ENCODE measurements around the gene FIBIN. TPM values are rescaled to one million over a fixed set of nuclear protein-coding genes. Genes with fewer than 3 reads are reported as not detected.

FIBIN gene
- total and polyA plus RNA-seq, 2 experiments from 2014 or later: 0.21 to 0.66 TPM

- TF ChIP-seq REST (IDR thresholded peaks at IDR 0.05; ENCODE audit: unreplicated experiment) (no peak), ZNF331 (CRISPR knock-in tag; IDR thresholded peaks at IDR 0.05; ENCODE audit: low read depth) (no peak), ETS1 (IDR thresholded peaks at IDR 0.05) (no peak), CREB1 (CRISPR knock-in tag; IDR thresholded peaks at IDR 0.05; ENCODE audit: low read depth) (no peak), STAT1 (IDR thresholded peaks at IDR 0.05; ENCODE audit: unreplicated experiment) (no peak), EZH2phosphoT487 (IDR thresholded peaks at IDR 0.05; ENCODE audit: unreplicated experiment) (no peak), CTCF (conservative IDR thresholded peaks at IDR 0.05; ENCODE audit: low read depth in 2 of 2) (no peak), JUNB (IDR thresholded peaks at IDR 0.05; ENCODE audit: unreplicated experiment) (no peak), NANOG (IDR thresholded peaks at IDR 0.05; ENCODE audit: borderline replicate concordance) (no peak)
Observed at GRCh38 chr11:27024865-27025264, 31.0 kb downstream of the FIBIN start (continued).

- Histone ChIP-seq H4K20me1 (replicated peaks; ENCODE audit: insufficient read depth) (no peaks in the 10 kb centered on the region), H3K4me3 (no peak overlapping the region), H3K4me2 (no peak overlapping the region), H3F3A (replicated peaks; ENCODE audit: low read depth) (no peaks in the 10 kb centered on the region), H3K27ac (ENCODE audit: low read depth) (no peak overlapping the region), H2AFZ (no peak overlapping the region), H3K36me3 (ENCODE audit: insufficient read depth) (no peaks in the 10 kb centered on the region), H3K4me1 (ENCODE audit: insufficient read depth) (peaks cover 10% of the 10 kb centered on the region), H3K79me2 (replicated peaks; ENCODE audit: insufficient read depth) (no peaks in the 10 kb centered on the region), H3K27me3 (ENCODE audit: insufficient read depth) (no peaks in the 10 kb centered on the region), H3K9me2 (ENCODE audit: insufficient read depth) (peaks cover 6% of the 10 kb centered on the region; the same call in 1 of the 2 replicates)
- no peak for ATAC-seq
- no peak for DNase-seq (ENCODE audit: low spot score)
- no peak overlapping the region for H3K27ac Mint-ChIP-seq
- no peak overlapping the region for H3K4me3 Mint-ChIP-seq
- no peaks in the 10 kb centered on the region for H3K9me3 Mint-ChIP-seq
- H3K36me3 Mint-ChIP-seq (ENCODE audit: low read depth): no peaks in the 10 kb centered on the region
- H3K27me3 Mint-ChIP-seq (ENCODE audit: insufficient read depth, low read depth, poor library complexity): no peaks in the 10 kb centered on the region
- peaks cover 14% of the 10 kb centered on the region; the same call in 2 of the 3 replicates for H3K4me1 Mint-ChIP-seq
- TF ChIP-seq CTCF (conservative IDR thresholded peaks at IDR 0.05; ENCODE audit: low read depth in 2 of 2) (no peak), ZNF331 (CRISPR knock-in tag; IDR thresholded peaks at IDR 0.05; ENCODE audit: low read depth) (no peak), STAT1 (IDR thresholded peaks at IDR 0.05; ENCODE audit: unreplicated experiment) (no peak)
Observed at GRCh38 chr11:27025312-27025955, 31.5 kb downstream of the FIBIN start.
